T47D (cell line): Measurements from ENCODE around the gene IFTAP.

Experiments used
- DNase-seq, 2 experiments: peaks; one replicate each; pipeline versions ENCODE4 v3.0.0 to v3.0.0-alpha.2; 2011 to 2012; ENCODE audit warnings: low read depth in 1 of 2, low spot score in 1 of 2
- JUND ChIP-seq: IDR thresholded peaks from 2 replicates; pipeline ENCODE4 v1.6.1; 2012; ENCODE audit warnings: low read depth
- in situ Hi-C: cut with HindIII; loops from 2 replicates; pipeline ENCODE4 v1.10.0; 2016; ENCODE audit warnings: low sequenced_read_pairs, low pct_unique_long_range_greater_than_20kb

IFTAP gene

GRCh38 chr11:36688132-36688531, 93.8 kb downstream of the IFTAP start:
- in situ Hi-C loops: no loop called here
- no peak for DNase-seq
- no peak for TF ChIP-seq JUND

DNA sequence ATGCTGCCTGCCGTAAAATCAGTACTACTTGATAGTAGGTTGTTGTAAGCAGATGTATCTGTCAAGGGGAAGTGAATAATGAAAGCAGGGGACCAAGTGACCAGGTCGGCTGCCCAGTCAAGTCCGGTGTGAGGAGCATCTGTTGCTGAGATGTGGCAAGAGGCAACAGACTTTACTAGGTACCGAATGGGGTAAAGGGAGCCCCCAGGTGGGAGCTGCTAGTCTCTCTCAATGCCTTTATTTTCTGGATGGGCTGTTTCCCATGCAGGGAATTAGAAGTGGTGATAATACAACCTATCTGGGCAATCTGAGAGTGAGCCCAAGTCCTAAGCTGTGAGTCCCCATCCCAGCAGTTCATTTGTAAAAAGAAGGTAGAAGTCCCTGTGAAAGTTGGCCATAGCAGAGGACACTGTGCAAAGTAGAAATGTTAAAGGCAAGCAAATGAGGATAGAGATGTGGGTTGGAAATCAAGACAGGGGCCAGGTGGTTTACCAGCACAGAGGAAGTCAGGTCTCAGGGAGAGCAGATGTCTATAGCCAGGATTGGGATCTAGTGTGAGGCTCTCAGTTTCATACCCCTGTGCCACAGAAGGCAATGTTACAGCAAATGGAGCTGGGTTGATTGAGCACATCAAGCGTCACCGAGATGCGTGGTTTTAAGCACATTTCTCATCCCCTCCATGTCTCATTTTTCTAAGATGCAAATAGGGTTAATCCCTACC, 94.4 kb downstream of the IFTAP start:
- no peak for TF ChIP-seq JUND
- DNase-seq: no peak
- in situ Hi-C loops: no loop called here

GRCh38 chr11:36689442-36689841, 95.1 kb downstream of the IFTAP start:
- TF ChIP-seq JUND: no peak
- in situ Hi-C loops: no loop called here
- no peak for DNase-seq

DNA sequence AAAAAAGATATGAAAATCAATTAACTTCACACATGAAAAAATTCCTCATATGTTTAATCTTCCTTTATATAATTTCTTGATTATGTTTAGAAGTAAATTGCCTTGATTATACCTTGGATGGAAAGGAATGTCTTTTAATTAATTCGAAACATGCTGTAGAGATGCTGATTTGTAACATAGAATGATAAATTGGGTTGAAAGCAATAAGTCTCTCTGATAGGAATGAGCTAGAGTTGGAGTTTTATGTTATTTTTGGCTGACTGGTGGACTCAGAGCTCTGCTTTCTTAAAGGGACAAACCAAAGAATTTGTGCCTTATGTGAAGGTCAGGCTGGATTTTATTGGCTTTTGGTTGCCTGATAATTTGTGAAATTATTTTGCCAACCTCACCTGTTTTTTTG, 98.4 kb downstream of the IFTAP start:
- in situ Hi-C loops: no loop called here
- no peak for TF ChIP-seq JUND
- DNase-seq: no peak

DNA sequence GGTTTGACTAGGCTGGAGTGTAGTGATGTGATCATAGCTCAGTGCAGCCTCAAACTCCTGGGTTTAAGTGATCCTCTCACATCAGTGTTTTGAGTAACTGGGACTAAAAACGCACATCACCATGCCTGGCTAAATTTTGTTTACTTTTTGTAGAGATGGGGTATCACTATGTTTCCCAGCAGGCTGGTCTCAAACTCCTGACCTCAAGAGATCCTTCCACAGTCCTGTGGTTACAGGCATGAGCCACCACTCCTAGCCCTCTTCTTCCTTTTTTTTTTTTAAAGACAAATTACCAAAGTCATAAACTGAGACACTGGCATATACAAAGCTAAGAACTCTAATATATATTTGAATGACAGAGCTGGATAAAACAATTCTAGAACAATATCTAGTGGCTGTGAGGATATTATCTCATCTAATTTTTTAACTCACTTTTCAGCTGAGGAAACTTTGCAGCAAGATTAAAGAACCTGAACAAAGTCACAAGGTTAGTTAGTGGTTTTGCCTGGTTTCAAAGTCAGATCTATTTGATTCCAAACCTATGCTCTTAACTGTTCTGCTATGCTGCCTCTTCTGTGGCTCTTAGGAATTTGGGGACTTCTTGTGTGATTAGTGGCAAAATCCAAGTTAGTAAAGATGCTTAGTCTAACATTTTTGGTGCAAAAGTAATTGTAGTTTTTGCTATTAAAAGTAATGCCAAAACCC, 99.0 kb downstream of the IFTAP start:
- in situ Hi-C loops: no loop called here
- no peak for TF ChIP-seq JUND
- DNase-seq: no peak

- in situ Hi-C loops: no loop called here
- DNase-seq: no peak
- TF ChIP-seq JUND: no peak
Observed at GRCh38 chr11:36695111-36695510, 100.8 kb downstream of the IFTAP start.

GRCh38 chr11:36695571-36695970, 101.3 kb downstream of the IFTAP start:
- in situ Hi-C loops: no loop called here
- no peak for DNase-seq
- no peak for TF ChIP-seq JUND

DNA sequence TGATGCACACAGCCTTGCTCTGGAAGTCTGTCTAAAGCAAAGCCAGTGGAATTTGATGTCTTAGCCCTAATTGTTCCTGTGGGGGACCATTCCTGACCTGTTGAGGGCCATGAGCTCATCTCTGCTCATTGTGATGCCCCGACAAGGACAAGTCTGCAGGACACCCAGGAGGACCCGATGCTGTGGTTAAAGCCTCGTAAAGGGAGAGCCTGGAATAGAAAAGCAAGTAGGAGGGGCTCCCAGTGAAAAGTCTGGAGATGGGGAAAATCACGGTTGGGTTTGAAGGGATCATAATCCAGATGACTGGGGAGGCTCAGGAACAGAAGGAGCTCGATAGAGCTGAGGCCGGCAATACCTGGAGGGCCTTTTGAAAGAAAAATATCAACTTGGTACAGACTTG, 102.2 kb downstream of the IFTAP start:
- no peak for DNase-seq
- TF ChIP-seq JUND: no peak
- in situ Hi-C loops: no loop called here

GRCh38 chr11:36699271-36699670, 105.0 kb downstream of the IFTAP start:
- no peak for DNase-seq
- in situ Hi-C loops: no loop called here
- no peak for TF ChIP-seq JUND

- TF ChIP-seq JUND: no peak
- in situ Hi-C loops: no loop called here
- DNase-seq: no peak
Observed at GRCh38 chr11:36700246-36700645, 105.9 kb downstream of the IFTAP start.

DNA sequence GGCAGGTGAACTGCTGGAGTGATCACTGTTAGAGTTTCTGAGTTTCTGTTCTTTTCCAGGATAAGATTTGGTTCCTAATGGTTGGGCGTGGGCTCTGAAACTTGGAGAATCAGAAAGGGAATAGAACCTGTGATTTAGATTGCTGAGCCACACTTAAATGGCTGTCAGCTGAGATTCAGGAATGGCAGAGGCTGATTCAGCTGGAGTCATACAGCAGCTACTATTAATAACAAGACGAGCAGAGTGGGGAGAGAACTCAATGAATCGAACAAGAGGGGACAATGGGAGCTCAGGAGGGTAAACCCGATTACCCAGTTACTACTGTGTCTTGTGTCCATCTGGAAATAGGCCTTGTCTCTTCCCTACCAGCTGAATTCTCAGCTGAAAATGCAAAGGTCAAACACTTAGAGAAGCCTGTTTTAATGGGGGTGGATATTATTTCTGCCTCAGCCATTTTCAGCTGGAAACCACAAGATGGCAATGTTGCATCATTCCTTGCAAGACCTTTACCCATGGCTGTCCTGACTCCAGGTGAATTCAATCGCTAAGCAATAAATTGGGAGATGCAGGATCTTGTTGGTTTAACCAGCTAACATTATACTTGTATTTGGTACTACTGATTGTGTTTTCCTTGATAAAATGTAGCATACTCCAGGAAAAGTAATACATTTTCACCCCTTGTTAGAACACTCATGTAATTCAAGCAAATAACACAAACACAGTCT, 108.2 kb downstream of the IFTAP start:
- peak; percentile 77 to 85 for DNase-seq
- TF ChIP-seq JUND: no peak
- in situ Hi-C loops: no loop called here

DNA sequence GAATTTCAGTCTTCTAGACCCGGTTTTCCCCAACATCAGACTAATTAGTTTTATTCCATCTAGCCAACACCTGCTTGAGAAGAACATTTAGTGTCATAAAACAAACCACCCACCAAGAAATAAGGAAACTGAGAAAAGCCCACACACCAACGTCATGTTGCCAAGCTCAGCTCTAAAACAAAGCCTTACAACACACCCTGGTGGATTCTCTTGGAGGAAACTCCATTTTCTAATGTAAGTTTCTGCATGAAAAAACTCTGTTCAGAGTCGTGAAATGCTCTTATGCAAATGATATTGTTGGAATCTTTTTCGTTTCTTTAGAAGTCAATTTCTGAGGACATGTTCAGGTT, 108.7 kb downstream of the IFTAP start:
- in situ Hi-C loops: no loop called here
- TF ChIP-seq JUND: no peak
- no peak for DNase-seq
